Effector memory CD8-positive, alpha-beta T cell (primary cell): ENCODE measurements around the gene NGEF.
"Not testable (repeated sequence)": the region's sequence is repeated elsewhere in the genome, so short reads cannot be mapped to it uniquely, and the experiment has no call there.

ENCODE experiments used
- ATAC-seq: fragments of 150-1000 bp; cut with Tn5 transposase; replicated peaks from 2 replicates; pipeline ENCODE4 v1.10.0; 2021; ENCODE audit warnings: mild to moderate bottlenecking, moderate library complexity
- DNase-seq, 3 experiments: peaks; one replicate each; pipeline ENCODE4 v3.0.0; 2021
- H3K27ac Mint-ChIP-seq, 2 donors: one replicate each; pipeline ENCODE4 v1.8.0; 2022; ENCODE audit warnings: mild to moderate bottlenecking in 2 of 2, mixed read lengths in 2 of 2, moderate library complexity in 2 of 2
- H3K27me3 Mint-ChIP-seq, 2 donors: one replicate each; pipeline ENCODE4 v1.8.0; 2022; ENCODE audit warnings: mixed read lengths in 2 of 2
- H3K36me3 Mint-ChIP-seq: one replicate; pipeline ENCODE4 v1.8.0; 2022; ENCODE audit warnings: mild to moderate bottlenecking, moderate library complexity, mixed read lengths; ENCODE audit not compliant: insufficient read depth
- H3K4me1 Mint-ChIP-seq, 2 donors: one replicate each; pipeline ENCODE4 v1.8.0; 2022; ENCODE audit warnings: low read depth in 2 of 2, mixed read lengths in 2 of 2
- H3K4me3 Mint-ChIP-seq, 2 donors: one replicate each; pipeline ENCODE4 v1.8.0; 2022; ENCODE audit warnings: mild to moderate bottlenecking in 2 of 2, mixed read lengths in 2 of 2, moderate library complexity in 2 of 2
- H3K9me3 Mint-ChIP-seq, 2 donors: one replicate each; pipeline ENCODE4 v1.8.0; 2022; ENCODE audit warnings: mixed read lengths in 2 of 2

The NGEF gene

GRCh38 chr2:233023761-233024410 lies 10.8 kb upstream of the NGEF start:
- no peaks in the 10 kb centered on the region for H3K9me3 Mint-ChIP-seq
- H3K4me3 Mint-ChIP-seq: no peak overlapping the region
- no peak overlapping the region for H3K27ac Mint-ChIP-seq
- no peaks in the 10 kb centered on the region for H3K27me3 Mint-ChIP-seq
- ATAC-seq (no peak), DNase-seq (no peak)
- no peaks in the 10 kb centered on the region for H3K36me3 Mint-ChIP-seq
- H3K4me1 Mint-ChIP-seq: no peaks in the 10 kb centered on the region

- no peaks in the 10 kb centered on the region for H3K27me3 Mint-ChIP-seq
- no peak overlapping the region for H3K27ac Mint-ChIP-seq
- DNase-seq: no peak
- ATAC-seq: no peak
- H3K4me1 Mint-ChIP-seq: no peaks in the 10 kb centered on the region
- H3K4me3 Mint-ChIP-seq: no peak overlapping the region
- no peaks in the 10 kb centered on the region for H3K36me3 Mint-ChIP-seq
- no peaks in the 10 kb centered on the region for H3K9me3 Mint-ChIP-seq
Measured at GRCh38 chr2:233023007-233023760, 10.1 kb upstream of the NGEF start.

DNA sequence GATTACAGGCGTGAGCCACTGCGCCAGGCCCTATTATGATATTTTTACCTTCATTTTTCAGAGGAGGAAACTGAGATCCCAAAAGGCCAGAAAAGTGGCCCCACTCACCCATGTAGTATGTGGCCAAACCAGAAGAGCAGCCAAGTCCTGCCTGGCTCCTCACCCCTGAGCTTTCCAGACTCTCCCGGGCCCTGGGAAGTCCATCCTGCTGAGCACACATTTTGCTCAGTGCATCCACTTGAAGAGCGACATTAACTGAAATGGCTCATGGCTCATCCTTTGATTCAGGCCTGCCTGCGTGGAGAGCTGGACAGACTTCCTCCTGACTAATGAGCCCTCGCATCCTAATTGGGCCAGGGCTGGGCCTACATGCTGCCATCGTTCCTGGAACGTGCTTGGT lies 9.5 kb upstream of the NGEF start:
- Mint-ChIP-seq H3K27me3 (no peaks in the 10 kb centered on the region), H3K4me1 (no peaks in the 10 kb centered on the region), H3K36me3 (no peaks in the 10 kb centered on the region), H3K4me3 (no peak overlapping the region), H3K27ac (no peak overlapping the region), H3K9me3 (no peaks in the 10 kb centered on the region)
- ATAC-seq (no peak), DNase-seq (no peak)

DNA sequence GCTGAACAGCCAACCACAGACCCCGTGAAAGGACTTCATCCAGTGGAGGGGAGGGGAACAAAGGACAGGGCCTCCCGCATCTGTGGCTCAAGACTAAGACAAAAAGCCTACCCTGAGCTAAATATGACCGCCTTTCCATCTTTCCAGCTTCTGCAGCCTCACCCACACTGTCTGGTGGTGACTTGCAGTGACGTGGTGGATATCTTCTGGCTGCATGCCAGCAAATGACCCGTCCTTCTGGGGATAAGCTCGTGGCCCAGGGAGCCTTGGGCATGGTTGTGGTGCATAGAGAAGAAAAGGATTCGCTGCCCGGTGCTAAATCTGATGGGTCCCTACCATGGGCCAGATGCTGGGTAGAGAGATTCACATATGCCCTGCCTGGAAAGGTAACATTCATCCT lies 8.7 kb upstream of the NGEF start:
- no peak for ATAC-seq

GRCh38 chr2:233020454-233020853 lies 7.4 kb upstream of the NGEF start:
- H3K4me1 Mint-ChIP-seq: no peaks in the 10 kb centered on the region
- H3K27me3 Mint-ChIP-seq: no peaks in the 10 kb centered on the region
- H3K36me3 Mint-ChIP-seq: no peaks in the 10 kb centered on the region
- no peak for DNase-seq
- ATAC-seq: no peak
- H3K27ac Mint-ChIP-seq: no peak overlapping the region
- no peak overlapping the region for H3K4me3 Mint-ChIP-seq
- no peaks in the 10 kb centered on the region for H3K9me3 Mint-ChIP-seq

More for the DNA sequence above, 8.7 kb upstream of the NGEF start:
- Mint-ChIP-seq H3K27ac (no peak overlapping the region), H3K27me3 (no peaks in the 10 kb centered on the region), H3K36me3 (no peaks in the 10 kb centered on the region), H3K4me3 (no peak overlapping the region), H3K9me3 (no peaks in the 10 kb centered on the region), H3K4me1 (no peaks in the 10 kb centered on the region)
- DNase-seq: no peak

- H3K27ac Mint-ChIP-seq, H3K4me1 Mint-ChIP-seq, H3K9me3 Mint-ChIP-seq, H3K27me3 Mint-ChIP-seq, H3K4me3 Mint-ChIP-seq, ATAC-seq, DNase-seq, H3K36me3 Mint-ChIP-seq: not testable (repeated sequence)
Measured at GRCh38 chr2:233019610-233020009, 6.6 kb upstream of the NGEF start.

- no peak for DNase-seq
- H3K27ac Mint-ChIP-seq: no peak overlapping the region
- H3K9me3 Mint-ChIP-seq: peaks cover 0 to 2% of the 10 kb centered on the region in 2 donors
- no peak for ATAC-seq
- H3K36me3 Mint-ChIP-seq: no peaks in the 10 kb centered on the region
- no peak overlapping the region for H3K4me3 Mint-ChIP-seq
- no peaks in the 10 kb centered on the region for H3K27me3 Mint-ChIP-seq
- H3K4me1 Mint-ChIP-seq: no peaks in the 10 kb centered on the region
Measured at GRCh38 chr2:233017947-233018346, 4.9 kb upstream of the NGEF start.

DNA sequence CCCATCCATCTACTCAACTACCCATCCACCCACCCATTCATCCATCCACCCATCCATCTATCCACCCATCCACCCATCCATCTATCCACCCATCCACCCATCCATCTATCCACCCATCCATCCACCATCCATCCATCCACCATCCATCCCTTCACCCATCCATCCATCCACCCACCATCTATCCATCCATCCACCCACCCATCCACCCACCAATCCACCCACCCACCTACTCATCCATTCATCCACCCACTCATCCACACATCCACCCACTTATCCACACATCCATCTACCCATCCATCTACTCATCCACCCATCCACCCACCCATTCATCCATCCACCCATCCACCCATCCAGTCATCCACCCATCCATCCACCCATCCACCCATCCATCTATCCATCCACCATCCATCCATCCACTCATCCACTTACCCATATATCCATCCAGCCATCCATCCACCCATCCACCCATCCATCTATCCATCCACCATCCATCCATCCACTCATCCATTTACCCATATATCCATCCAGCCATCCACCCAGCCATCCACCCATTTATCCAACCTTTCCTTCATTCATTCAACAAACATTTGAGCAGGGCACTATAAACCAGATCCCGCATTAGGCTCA lies 2.1 kb upstream of the NGEF start:
- Mint-ChIP-seq H3K4me1 (peaks cover 0 to 3% of the 10 kb centered on the region in 2 donors), H3K27me3 (peaks cover 0 to 14% of the 10 kb centered on the region in 2 donors), H3K4me3 (no peak overlapping the region), H3K36me3 (no peaks in the 10 kb centered on the region), H3K27ac (no peak overlapping the region), H3K9me3 (peaks cover 0 to 2% of the 10 kb centered on the region in 2 donors)
- ATAC-seq (no peak), DNase-seq (no peak)

GRCh38 chr2:233013650-233014049 lies 594 bp upstream of the NGEF start:
- DNase-seq (no peak), ATAC-seq (no peak)
- Mint-ChIP-seq H3K9me3 (peaks cover 0 to 2% of the 10 kb centered on the region in 2 donors), H3K4me3 (no peak overlapping the region), H3K36me3 (no peaks in the 10 kb centered on the region), H3K27me3 (peaks cover 0 to 18% of the 10 kb centered on the region in 2 donors), H3K27ac (no peak overlapping the region), H3K4me1 (peaks cover 0 to 4% of the 10 kb centered on the region in 2 donors)

- DNase-seq (no peak), ATAC-seq (no peak)
- Mint-ChIP-seq H3K4me1 (peaks cover 0 to 4% of the 10 kb centered on the region in 2 donors), H3K9me3 (peaks cover 0 to 2% of the 10 kb centered on the region in 2 donors), H3K27ac (no peak overlapping the region), H3K36me3 (no peaks in the 10 kb centered on the region), H3K4me3 (no peak overlapping the region), H3K27me3 (peaks cover 0 to 26% of the 10 kb centered on the region in 2 donors)
Measured at GRCh38 chr2:233012301-233012971, 620 bp downstream of the NGEF start.

DNA sequence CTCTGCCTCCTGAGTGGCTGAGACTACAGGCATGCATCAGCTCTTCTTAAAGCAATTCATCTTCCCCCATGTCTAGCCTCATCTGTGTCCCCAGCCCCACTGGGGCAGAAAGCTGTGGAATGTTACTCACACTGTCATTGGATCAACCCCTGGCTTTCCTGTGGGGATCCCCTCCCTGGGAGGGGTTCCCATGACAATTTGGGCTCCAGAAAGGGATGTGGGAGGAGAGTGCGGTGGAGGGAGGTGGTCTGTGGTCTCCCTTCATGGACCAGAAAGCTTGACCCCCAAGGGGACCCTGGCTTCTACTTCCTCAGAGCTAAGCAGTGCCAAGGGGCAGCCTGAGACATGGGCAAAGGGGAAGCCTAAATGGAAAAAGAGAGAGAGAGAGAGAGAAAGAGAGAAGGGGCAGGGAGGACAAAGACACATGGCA lies 1.3 kb downstream of the NGEF start:
- no peak overlapping the region for H3K4me3 Mint-ChIP-seq
- peaks cover 0 to 2% of the 10 kb centered on the region in 2 donors for H3K9me3 Mint-ChIP-seq
- peaks cover 0 to 4% of the 10 kb centered on the region in 2 donors for H3K4me1 Mint-ChIP-seq
- DNase-seq: no peak
- peaks cover 0 to 26% of the 10 kb centered on the region in 2 donors for H3K27me3 Mint-ChIP-seq
- no peak for ATAC-seq
- H3K36me3 Mint-ChIP-seq: no peaks in the 10 kb centered on the region
- no peak overlapping the region for H3K27ac Mint-ChIP-seq

DNA sequence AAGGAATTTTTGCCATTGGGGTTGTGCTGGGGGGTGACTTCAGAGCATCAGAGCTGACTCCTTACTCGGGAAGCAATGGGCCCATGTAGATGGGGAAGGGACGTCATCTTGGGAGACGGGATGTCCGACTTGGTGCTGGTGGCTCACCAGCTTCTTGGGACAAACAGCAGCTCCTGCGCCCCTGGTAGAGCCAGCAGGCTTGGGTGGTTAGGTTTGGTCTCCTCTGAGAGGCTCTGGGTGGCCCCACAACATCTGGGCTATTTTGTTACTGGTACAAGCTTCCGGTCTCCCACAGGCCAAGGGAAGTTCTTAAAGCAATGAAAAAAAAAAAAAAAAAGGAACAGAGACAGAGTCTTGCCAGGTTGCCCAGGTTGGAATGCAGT lies 1.8 kb downstream of the NGEF start:
- H3K27me3 Mint-ChIP-seq: peaks cover 0 to 26% of the 10 kb centered on the region in 2 donors
- H3K4me3 Mint-ChIP-seq: no peak overlapping the region
- peaks cover 0 to 4% of the 10 kb centered on the region in 2 donors for H3K4me1 Mint-ChIP-seq
- H3K9me3 Mint-ChIP-seq: peaks cover 0 to 2% of the 10 kb centered on the region in 2 donors
- no peak overlapping the region for H3K27ac Mint-ChIP-seq
- no peaks in the 10 kb centered on the region for H3K36me3 Mint-ChIP-seq
- no peak for DNase-seq
- ATAC-seq: no peak

DNA sequence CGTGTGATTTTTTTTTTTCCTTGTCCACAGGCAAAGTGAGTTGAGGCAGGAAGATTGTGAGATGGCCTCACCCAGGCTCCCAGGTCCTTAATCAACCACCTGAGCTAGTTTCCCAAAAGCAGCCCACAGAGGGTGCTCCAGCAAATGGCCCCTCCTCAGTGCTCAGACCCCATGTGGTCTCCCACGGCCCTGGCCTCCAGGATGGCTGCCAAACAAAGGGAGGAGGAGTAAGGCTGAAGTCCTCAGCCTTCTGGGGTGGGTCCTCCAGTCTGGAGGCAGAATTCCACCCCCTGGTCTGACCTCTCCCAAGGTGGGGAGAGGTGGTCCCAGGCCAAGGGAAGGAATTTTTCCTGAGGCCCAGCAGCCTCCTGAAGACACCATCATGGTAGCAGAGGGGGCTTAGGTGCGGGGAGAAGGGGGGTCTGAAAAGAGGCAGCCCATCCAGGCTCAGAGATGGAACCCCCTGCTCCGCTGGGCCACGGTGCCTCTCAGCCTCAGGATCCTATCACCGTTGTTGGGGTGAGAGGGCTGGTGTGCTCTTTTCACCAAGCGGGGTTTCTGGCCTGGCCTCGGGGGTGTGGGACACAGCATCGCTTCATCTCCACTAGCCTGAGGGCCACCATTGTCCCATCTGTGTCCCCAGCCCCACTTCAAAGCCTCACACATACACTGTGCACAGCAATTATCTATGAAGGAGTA lies 2.3 kb downstream of the NGEF start:
- ATAC-seq: no peak
- H3K27me3 Mint-ChIP-seq: peaks cover 0 to 26% of the 10 kb centered on the region in 2 donors
- H3K4me3 Mint-ChIP-seq: no peak overlapping the region

More for the DNA sequence above, 2.3 kb downstream of the NGEF start:
- DNase-seq: no peak
- Mint-ChIP-seq H3K27ac (no peak overlapping the region), H3K4me1 (peaks cover 0 to 4% of the 10 kb centered on the region in 2 donors), H3K9me3 (peaks cover 0 to 2% of the 10 kb centered on the region in 2 donors), H3K36me3 (no peaks in the 10 kb centered on the region)
